OCI-M1 (cell line): ENCODE measurements around the gene EMP3.
A peak's percentile ranks its signal among the peaks of the same experiment; 100 is the strongest.
"Not testable (repeated sequence)": the region's sequence is repeated elsewhere in the genome, so short reads cannot be mapped to it uniquely, and the experiment has no call there.

Source experiments
- DNase-seq: peaks from one replicate; lab custom pipeline; 2025; lab: John Stamatoyannopoulos, UW

Gene EMP3, protein sequence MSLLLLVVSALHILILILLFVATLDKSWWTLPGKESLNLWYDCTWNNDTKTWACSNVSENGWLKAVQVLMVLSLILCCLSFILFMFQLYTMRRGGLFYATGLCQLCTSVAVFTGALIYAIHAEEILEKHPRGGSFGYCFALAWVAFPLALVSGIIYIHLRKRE

DNA sequence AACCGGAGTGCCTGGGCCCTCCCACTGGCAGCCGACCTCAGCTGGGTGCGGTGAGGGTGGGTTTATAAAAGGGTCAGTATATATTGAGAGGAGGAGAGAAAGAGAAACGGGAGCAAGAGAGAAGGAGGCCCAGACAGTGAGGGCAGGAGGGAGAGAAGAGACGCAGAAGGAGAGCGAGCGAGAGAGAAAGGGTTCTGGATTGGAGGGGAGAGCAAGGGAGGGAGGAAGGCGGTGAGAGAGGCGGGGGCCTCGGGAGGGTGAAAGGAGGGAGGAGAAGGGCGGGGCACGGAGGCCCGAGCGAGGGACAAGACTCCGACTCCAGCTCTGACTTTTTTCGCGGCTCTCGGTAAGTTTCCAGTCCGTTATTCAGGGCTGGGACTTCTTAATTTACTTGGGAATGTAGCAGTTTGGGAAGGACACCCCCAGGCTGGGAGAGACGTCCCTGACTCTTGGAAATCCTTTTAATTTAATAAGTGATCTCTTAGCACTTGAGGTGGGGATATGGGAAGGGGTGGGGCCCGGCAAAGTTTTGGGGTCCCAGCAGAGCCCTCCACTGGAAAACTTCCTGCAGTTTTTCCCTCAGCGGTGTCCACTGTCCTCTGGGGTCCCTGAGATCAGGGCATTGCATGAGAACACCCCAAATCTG, at the start of gene EMP3:
Gene EMP3 (plus strand): TSS at position 288 of the 646 bp plus-strand sequence. CDS start 1,293 bp downstream, outside the sequence.
- DNase-seq = peak; percentile 93

DNA sequence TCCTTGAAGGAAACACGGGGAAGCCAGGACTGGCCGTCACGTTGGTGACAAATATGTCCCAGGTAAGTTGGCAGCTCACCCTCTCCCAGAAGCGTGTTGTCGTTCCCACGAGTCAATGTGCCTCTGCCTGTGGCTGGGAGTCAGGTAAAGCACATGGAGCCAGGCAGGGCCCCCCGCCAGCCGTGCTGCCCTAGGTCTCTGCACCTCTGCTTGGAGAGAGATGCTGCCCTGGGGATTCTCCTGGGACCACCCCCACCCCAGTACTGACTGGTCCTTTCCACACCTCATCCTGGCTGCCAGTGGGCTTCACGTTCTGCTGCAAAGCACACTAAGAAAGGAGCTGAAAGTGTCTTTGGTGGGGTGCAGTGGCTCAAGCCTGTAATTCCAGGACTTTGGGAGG, 45.6 kb upstream of the EMP3 start:
- no peak for DNase-seq

DNA sequence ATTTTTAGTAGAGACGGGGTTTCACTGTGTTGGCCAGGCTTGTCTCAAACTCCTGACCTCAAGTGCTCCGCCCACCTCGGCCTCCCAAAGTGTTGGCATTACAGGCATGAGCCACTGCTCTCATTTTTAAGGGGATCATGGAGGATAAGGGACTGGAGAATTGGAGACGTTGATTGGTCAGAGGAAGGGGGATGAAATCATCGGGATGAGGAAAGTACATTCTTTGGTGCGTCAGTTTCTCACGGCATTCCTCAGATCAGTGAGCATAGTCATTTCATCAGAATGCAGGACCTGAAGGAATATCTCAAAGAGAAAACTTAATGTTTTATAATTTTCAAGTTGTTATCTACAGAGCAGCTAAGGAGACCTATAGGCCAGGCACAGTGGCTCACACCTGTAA, 41.4 kb upstream of the EMP3 start:
- no peak for DNase-seq

DNA sequence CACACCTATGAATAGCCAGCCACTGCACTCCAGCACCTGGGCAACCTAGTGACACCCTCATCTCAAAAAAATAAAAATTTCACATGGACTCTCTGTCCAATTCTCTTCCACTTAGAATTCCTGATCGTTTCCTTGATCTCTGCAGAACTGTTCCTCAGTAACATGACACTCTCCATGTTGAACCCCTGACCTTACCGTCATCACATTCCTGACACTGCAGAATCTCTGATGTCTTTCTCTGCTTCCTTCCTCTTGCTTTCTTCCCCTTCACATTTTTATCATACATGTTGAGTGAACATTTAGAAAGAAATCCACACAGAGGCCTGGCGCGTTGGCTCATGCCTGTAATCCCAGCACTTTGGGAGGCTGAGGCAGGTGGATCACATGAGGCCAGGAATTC, 40.5 kb upstream of the EMP3 start:
- no peak for DNase-seq

DNA sequence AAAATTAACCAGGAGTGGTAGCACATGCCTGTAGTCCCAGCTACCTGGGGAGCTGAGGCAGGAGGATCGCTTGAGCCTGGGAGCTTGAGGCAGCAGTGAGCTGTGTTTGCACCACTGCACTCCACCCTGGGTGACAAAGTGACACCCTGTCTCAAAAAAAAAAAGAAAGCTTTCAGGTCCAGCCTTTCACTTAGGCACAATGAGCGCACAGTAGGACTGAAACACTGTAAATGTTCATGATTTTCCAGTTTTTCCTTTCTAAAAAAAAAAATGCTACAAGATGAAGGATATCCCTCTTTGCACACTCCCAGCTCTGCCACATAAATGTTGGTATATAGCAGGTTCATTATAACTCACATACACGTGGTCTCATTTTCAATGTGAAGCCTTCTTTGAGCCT, 37.6 kb upstream of the EMP3 start:
- no peak for DNase-seq

DNA sequence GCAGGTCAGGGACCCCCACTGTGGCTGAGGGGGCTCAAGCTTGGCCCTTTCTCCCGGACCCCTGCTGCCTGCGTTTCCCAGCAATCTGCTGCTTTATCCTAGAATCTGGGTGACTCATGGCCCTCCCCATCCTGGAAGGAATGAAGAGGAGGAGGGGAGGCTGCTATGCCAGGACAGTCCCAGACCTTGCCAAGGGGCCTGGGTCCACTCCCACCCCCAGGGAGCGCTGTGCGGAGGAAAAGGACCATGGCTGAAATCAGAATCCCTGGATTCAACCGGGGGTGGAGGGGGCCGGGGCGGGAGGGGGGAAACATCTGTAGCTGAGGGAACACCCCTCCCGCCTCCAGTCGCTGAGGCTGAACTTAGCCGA, 35.0 kb upstream of the EMP3 start:
- no peak for DNase-seq

DNA sequence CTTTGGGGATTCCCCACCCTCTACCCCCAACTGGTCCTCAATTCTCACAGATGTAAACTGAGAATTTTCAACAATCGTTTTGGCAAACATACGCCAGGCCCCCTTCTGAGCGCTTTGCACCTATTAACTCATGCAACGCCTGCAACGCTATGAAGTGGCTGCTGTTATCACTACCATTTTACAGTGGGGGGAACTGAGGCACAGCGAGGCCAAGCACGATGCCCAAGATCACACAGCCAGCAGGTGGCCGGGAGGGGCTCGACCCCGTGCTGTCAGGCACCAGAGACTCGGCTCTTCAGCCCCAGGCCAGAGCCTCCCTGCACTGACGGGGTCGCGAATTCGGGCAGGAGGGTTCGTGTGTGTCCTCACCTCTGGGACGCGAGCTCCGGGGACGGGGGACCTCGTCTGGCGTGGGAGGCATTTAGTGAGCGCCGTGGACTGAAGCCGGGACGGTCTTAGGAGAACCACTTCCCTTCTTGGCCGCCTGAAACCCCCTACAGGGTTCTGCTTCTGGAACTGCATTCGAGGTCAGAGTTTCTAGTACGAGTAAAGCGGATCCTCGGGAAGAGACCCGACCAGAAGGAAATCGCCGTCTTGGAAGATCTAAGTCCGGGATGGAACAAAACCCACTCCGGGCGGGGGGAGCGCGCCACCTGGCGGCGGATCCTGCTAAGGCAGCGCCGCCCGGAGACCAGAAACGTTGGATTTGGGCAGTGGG, 34.4 kb upstream of the EMP3 start:
- DNase-seq = peak; percentile 76

DNA sequence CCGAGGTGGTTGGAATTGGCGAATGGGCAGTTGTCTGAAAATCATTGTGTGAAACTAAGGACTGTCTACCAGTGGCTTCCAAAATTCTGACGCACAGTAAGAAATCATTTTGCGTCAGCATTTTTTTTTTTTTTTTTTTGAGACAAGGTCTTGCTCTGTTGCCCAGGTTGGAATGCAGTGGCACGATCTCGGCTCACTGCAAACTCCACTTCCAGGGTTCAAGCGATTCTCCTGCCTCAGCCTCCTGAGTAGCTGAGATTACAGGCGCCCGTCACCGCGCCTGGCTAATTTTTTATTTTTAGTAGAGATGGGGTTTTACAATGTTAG, 33.9 kb upstream of the EMP3 start:
- not testable (repeated sequence) for DNase-seq

DNA sequence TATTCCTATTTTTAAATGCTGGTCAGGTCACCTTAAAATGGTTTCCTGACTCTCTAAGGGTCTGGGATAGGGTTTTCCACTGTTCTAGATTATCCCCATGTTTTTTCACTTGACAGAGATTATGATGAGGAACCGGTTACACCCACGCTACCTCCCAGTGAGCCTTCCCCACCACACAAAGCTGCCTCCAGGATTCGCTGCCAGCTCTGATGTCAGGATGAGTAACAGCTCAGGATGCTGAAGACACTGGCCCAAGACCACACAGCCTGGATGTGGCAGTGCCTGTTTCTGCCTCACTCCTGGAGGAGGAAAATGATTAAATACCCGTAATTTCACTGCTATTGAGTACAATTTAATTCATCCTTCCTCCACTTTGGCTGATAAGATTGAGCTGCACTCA, 32.6 kb upstream of the EMP3 start:
- no peak for DNase-seq

DNA sequence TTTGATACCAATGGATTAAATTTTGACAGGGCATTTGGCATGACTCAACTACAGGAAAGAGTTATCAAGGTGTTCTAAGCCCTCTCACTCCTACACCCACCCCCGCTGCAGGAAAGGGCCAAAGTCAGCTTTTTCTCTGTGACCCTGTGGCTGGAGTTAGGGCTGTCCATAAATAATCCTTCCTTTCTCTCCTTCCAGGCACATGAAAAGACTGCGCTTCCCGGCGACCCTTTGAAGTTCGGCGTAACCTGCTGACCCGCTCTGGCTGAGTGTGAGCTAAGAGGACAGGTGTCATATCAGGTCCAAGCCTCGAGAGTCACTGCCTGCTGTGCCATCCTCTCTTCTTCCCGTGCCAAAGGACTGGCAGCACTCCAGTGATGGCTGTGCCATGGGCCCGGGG, 29.9 kb upstream of the EMP3 start:
- no peak for DNase-seq

DNA sequence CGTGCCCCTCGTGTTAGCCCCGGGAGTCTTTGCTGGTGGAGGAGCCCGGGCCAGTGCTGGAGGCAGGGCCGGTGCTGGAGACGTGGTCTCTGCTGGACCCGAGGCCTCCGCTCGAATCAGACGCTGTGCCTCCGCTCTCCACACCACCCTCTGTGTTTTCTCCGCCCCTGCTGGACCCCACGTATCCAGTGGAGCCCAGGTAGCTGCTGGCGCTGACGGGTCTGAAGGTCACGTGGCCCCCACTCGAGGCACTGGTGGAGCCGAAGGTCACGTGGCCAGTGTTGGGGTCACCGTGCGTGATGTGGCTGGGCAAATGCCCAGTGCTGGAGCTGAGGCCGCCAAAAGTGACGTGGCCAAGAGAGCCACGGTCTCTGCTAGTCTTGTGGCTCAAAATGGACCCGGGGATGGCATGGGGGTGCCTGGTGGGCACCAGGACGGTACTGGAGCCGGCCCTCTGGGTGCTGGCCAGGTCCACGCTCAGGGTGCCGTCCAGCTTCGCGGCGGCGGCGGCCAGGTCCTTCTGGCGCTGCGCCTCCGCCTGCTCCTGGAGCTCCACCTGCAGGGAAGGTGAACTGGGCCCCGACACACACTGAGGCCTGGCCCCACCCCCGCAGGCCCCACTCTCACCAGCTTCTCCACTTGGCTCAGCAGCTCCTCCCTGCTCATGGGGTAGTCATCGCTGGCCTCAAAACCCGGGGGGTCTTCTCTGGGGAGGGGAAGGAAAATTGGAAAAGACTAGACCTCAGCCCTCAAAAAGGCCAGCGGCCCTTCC, 28.2 kb upstream of the EMP3 start:
- no peak for DNase-seq

DNA sequence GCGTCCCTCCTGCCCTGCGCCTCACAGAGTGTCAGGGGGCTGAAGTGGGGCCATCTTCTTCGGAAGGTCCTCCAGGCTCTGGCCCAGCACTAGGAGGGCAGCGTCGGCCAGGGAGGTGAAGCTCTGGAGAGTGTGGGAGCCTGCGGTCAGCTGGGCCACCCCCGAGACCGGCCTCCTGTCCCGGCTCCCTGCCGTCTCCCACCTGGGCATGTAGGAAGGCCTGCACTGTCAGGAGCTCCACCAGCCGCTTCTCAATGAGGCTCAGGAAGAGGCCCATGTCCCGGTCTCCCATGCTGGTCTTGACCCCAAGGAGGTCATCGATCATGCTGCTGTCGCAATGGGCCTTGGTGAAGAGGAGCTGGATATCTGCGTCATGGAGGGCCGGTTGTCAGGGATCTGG, 27.4 kb upstream of the EMP3 start:
- no peak for DNase-seq

DNA sequence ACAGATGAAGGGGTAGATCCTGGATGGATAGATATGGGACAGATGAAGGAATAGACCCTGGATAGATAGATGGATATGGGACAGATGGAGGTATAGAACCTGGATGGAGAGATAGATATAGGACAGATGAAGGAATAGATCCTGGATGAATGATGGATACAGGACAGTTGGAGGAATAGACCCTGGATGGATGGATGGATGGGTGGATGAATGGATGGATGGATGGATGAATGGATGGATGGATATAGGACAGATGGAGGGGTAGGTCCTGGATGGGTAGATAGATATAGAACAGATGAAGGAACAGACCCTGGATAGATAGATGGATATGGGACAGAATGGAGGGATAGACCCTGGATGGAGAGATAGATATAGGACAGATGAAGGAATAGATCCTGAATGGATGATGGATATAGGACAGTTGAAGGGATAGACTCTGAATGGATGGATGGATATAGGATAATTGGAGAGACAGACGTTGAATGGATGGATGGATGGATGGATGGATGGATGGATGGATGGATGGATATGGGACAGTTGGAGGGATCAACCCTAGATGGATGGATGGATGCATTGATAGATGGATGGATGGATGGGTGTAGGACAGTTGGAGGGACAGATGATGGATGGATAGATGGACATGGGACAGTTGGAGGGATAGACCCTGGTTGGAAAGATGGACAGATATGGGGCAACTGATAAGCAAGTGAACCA, 23.3 kb upstream of the EMP3 start:
- DNase-seq = no peak

DNA sequence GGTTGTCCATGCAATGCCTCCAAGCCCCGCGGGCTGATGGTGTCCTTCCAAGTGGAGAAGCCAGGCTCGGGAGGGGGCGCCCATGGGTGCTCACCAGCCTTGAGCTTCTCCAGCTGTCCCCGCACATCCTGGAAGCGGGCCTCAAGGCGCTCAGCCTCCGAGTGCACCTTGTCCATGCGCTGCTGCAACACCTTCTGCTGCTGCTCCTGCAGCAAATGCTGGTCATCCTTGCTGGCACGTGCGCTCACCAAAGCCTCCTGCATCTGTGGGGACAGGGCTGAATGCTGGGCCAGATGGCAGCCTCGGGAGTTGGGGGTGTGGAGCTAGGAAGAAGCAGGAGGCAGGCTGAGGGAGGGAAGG, 22.8 kb upstream of the EMP3 start:
- DNase-seq = no peak

DNA sequence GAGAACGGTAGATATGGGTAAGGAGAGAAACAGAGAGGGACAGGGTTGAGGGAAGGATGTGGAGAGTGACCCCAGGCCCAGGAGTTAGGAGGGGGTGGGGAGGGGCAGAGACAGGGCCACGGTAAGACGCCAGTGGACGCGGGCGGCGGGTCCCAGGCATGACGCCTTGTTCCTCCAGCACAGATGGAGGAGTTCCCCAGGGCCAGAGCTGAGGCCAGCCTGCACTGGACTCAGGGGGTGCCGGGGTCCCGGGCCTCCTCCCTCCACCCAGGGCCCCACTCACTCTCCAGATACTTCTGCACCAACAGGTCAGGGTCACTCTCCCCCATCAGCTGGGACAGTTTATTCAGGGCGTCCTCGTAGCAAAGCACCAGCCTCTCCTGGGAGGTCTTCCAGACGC, 22.0 kb upstream of the EMP3 start:
- no peak for DNase-seq

DNA sequence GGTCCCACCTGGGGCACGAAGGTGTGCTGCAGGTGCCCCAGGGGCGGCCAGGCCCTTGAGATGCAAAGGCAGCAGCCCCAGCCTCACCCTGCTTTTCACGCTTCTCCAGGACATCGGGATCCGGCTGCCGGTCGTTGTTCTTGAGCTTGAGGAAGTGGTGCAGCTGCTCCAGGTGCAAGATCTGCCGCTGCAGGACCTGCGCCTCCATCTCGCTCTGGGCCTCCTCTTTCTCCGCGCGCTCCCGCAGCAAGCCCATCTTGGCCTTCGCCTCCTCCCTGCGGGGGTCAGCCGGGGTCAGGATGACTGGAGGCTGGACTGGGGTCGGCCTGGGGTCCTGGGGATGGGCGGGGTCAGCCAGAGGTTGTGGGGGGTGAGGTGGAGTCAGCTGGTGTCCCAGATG, 21.5 kb upstream of the EMP3 start:
- DNase-seq = no peak

DNA sequence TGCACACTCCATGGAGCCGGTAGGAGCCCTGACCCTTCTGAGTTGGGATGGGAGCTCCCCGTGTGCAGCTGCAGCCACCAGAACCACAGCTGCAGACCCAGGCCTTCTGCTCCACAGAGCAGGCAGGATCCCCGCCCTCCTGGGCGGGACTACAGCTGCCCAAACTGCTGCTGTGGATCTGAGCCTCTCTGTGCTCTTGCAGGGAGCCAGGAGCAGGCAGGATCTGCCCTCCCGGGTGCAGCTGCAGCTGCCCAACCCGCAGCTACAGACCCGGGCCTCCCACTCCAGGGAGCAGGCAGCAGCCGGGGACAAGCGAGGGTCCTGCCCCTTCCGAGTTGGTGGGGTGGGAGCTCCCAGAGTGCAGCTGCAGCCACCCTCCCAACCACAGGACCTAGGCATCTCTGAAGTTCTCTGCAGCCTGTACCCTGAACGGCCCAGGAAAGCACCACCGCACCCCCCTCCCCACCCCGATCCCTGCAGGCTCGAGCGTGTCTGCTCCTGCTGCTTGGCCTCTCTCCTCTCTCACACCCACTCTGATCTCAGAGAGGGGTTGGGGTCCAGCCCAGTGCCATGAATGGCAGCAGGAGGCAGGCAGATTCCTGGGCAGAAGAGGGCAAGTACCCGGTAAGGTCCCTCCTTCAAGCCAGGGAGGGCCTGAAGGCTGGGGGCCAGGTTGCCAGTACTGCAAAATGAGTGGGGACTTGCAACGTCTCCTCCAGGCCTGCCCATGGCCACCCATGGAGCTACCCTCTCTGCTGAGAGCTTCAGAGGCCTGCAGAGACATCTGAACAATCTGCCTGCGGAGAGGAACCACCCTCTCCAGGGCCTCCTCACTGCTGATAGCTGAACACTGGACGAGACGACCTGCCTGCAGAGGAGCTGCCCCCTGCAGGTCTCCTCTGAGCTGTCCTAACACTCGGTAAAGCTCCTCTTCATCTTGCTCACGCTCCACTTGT, 16.4 kb upstream of the EMP3 start:
- peak; percentile 55 for DNase-seq

DNA sequence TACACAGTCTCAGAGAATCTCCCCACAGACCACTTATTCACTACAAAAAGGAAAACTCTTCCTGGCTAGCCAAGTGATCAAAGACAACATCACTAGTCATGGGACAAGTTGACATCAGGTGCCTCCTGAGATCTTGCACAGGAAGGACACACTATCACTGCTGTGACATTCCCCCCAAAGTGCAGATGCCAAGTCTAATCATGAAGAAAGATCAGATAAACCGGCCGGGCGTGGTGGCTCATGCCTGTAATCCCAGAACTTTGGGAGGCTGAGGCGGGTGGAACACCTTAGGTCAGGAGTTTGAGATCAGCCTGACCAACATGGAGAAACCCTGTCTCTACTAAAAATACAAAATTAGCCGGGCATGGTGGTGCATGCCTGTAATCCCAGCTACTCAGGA, 15.6 kb upstream of the EMP3 start:
- DNase-seq = not testable (repeated sequence)

DNA sequence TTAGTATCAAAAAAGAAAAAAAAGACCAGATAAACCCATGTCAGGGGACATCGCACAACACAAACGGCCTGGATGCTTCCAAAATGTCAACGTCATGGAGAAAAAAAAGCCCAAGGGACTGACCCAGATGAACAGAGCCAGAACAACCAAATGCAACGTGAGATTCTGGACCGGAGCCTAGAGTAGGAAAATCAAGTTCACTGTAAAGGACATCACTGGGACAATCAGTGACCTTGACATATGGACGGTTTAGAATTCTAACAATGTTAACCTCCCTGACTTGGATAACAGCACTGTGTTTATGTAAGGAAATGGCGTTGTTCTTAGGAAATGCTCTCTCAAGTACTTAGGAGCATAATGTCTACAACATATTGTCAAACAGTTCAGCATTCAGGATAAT, 15.1 kb upstream of the EMP3 start:
- no peak for DNase-seq

DNA sequence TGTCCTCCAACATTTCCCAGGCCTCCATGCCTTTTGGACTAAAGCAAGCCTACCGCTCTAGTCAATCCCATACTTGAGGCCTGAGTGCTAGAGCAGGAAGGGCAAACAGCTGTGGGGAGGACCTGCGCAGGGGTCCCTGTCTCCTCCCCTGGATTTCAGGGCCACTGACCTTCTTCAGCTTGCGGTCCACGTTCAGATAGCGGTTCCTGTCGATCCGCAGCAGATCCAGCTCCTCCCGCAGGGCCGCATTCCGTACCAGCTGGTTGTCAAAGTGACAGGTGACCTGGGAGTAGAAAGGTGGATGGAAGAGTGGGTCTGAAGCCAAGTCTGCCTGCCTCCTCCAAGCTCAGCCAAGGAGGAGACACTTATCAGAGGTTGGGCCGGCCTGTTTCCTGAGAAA, 14.0 kb upstream of the EMP3 start:
- no peak for DNase-seq

DNA sequence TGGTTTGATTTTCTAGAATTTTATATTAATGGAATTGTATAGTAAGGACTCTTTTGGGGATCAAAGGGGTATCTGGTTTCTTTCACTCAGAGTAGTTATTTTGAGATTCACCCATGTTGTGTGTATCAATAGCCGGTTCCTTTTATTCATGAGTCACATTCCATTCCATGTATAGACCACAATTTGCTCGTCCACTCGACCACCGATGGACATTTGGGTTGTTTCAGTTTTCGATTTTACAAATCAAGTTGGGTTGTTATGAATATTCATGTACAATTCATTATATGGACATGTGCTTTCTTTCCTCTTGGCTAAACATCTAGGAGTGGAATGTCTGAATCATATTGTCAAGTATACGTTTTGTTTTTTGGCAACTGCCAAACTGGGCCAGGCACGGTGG, 9.6 kb upstream of the EMP3 start:
- DNase-seq = no peak

DNA sequence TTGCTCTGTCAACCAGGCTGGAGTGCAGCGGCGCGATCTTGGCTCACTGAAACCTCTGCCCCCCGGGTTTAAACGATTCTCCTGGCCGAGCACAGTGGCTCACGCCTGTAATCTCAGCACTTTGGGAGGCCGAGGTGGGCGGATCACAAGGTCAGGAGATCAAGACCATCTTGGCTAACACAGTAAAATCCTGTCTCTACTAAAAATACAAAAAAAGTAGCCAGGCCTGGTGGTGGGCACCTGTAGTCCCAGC, 7.7 kb upstream of the EMP3 start:
- not testable (repeated sequence) for DNase-seq
